ENCODE measurements around the gene ZXDA. TPM values are rescaled to one million over a fixed set of nuclear protein-coding genes. Genes with fewer than 3 reads are reported as not detected.
A peak's percentile ranks its signal among the peaks of the same experiment; 100 is the strongest.

ZXDA gene
- total and polyA plus RNA-seq, 8 donors = 0.55 to 10.0 (median 2.1) TPM

DNA sequence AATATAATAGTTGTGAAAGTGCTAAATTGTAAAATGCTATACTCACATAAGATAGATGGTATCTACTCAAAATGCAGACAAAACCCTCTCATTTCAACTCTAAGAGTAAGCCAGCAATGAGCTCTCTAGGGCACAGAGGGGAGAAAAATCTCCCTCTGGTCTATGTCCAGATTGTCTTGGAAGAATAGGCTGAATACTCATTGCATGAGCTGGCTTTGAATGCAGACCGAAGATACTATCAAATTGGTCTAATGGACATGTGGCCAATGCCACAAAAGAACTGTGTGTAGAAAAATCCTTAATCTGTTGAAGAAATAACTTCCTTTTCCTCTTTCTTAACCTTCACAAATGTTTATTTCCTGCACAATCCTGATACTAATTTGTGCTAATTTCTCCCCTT is 3.5 kb downstream of the ZXDA start:
- Histone ChIP-seq H3K4me3 (no peak overlapping the region), H3K27ac (peak overlapping the region in 3 of 5 donors; percentile 7 to 38 (median 18)), H3K4me1 (peaks cover 7 to 40% (median 16%) of the 10 kb centered on the region in 4 donors), H3K27me3 (no peaks in the 10 kb centered on the region), H3K36me3 (no peaks in the 10 kb centered on the region), H3K9me3 (no peaks in the 10 kb centered on the region)
- no peak for DNase-seq
- WGBS, 5 donors = 27 to 57% (median 42%) methylated on average over 1 of the region's 1 CpG
- no peak for TF ChIP-seq EP300 (IDR thresholded peaks at IDR 0.05)
- no peak for TF ChIP-seq POLR2A (IDR thresholded peaks at IDR 0.05)
- TF ChIP-seq, protein P1, sequence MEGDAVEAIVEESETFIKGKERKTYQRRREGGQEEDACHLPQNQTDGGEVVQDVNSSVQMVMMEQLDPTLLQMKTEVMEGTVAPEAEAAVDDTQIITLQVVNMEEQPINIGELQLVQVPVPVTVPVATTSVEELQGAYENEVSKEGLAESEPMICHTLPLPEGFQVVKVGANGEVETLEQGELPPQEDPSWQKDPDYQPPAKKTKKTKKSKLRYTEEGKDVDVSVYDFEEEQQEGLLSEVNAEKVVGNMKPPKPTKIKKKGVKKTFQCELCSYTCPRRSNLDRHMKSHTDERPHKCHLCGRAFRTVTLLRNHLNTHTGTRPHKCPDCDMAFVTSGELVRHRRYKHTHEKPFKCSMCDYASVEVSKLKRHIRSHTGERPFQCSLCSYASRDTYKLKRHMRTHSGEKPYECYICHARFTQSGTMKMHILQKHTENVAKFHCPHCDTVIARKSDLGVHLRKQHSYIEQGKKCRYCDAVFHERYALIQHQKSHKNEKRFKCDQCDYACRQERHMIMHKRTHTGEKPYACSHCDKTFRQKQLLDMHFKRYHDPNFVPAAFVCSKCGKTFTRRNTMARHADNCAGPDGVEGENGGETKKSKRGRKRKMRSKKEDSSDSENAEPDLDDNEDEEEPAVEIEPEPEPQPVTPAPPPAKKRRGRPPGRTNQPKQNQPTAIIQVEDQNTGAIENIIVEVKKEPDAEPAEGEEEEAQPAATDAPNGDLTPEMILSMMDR (IDR thresholded peaks at IDR 0.05) = no peak
- TF ChIP-seq POLR2AphosphoS5 (IDR thresholded peaks at IDR 0.05) = no peak
- intact Hi-C loops (cut with DNase I; ENCODE audit: low total_unique reads) = no loop called here

DNA sequence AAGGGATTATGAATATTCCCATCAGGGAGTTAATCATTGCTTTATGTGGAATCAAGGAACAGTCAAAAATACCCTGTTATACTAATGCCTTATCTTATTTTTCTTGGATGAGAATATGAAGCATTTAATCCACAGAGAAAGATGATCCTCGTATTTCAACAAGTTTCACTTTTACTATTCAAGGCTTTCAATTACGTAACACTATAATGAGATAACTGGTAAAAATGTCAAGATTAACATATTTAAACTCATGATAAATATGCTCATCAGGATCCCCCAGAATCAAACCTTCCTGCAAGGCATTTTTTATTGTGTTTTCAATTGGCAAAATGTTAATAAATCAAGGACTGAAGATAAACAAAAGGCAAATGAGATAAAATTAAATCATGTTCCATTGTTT is 5.1 kb downstream of the ZXDA start:
- TF ChIP-seq EP300 (IDR thresholded peaks at IDR 0.05) = no peak
- TF ChIP-seq POLR2AphosphoS5 (IDR thresholded peaks at IDR 0.05) = no peak
- no peak for TF ChIP-seq POLR2A (IDR thresholded peaks at IDR 0.05)
- TF ChIP-seq, protein P1 (IDR thresholded peaks at IDR 0.05) = no peak
- WGBS, 5 donors = 12 to 38% (median 21%) methylated on average over 2 of the region's 2 CpGs
- Histone ChIP-seq H3K27me3 (no peaks in the 10 kb centered on the region), H3K36me3 (no peaks in the 10 kb centered on the region), H3K4me3 (no peak overlapping the region), H3K4me1 (peaks cover 7 to 34% (median 13%) of the 10 kb centered on the region in 4 donors), H3K27ac (peak overlapping the region in 2 of 5 donors; percentile 35 to 53), H3K9me3 (no peaks in the 10 kb centered on the region)
- DNase-seq = no peak
- intact Hi-C loops (cut with DNase I; ENCODE audit: low total_unique reads) = no loop called here

DNA sequence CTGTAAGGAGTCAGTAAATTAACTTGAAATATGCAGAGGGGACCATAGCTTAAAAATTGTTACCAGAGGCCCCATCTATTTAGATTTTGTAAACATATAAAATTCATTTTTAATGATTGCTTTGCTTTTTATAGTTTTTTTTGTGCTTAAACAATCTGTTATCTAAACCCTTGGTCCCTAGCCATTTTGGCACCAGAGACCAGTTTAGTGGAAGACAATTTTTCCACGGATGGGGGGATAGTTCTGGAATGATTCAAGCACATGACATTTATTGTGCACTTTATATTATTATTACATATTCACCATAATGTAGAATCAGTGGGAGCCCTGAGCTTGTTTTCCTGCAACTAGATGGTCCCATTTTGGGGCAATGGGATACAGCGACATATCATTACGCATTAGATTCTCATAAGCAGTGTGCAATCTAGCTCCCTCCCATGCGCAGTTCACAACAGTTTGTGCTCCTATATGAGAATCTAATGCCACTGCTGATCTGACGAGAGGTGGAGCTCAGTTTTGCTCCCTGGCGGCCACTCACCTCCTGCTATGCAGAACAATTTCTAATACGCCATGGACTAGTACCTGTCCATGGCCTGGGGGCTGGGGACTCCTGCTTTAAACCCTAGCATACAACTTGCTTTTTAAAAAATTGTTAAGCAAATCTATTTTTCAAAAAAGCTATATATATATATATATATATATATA is 5.9 kb downstream of the ZXDA start:
- H3K4me1 ChIP-seq = peaks cover 5 to 33% (median 13%) of the 10 kb centered on the region in 4 donors
- no peak for DNase-seq
- no peaks in the 10 kb centered on the region for H3K36me3 ChIP-seq
- peak overlapping the region in 1 of 5 donors; percentile 30 for H3K27ac ChIP-seq
- 81 to 91% (median 82%) methylated on average over 5 to 7 of the region's 7 CpGs for WGBS, 5 donors
- H3K27me3 ChIP-seq = no peaks in the 10 kb centered on the region
- H3K9me3 ChIP-seq = no peaks in the 10 kb centered on the region
- TF ChIP-seq, protein P1 (IDR thresholded peaks at IDR 0.05) = no peak
- TF ChIP-seq EP300 (IDR thresholded peaks at IDR 0.05) (no peak), POLR2A (IDR thresholded peaks at IDR 0.05) (no peak), POLR2AphosphoS5 (IDR thresholded peaks at IDR 0.05) (no peak)
- intact Hi-C loops (cut with DNase I; ENCODE audit: low total_unique reads) = no loop called here
- H3K4me3 ChIP-seq = no peak overlapping the region

DNA sequence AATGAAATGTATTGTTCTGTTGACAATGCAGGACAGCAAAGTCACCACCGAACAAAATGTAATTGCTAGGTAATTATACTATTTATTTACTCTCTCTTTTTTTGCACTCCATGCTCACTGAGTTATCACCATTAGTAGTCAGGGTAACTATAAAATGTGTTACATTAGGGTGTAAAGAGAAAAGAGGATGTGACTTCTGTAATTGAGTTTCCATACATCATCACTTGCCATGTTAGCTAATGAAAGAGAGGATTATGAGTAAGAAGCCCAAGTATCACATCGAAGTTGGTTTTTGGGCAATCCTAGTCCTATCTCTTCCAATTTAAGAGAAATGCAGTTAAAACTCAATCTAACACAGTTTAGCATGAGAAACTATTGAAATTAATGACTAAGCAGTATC is 7.6 kb downstream of the ZXDA start:
- no peaks in the 10 kb centered on the region for H3K36me3 ChIP-seq
- peaks cover 0 to 22% (median 11%) of the 10 kb centered on the region in 4 donors for H3K4me1 ChIP-seq
- DNase-seq = no peak
- no peak overlapping the region for H3K4me3 ChIP-seq
- TF ChIP-seq, protein P1 (IDR thresholded peaks at IDR 0.05) = no peak
- no peak for TF ChIP-seq POLR2A (IDR thresholded peaks at IDR 0.05)
- no peak for TF ChIP-seq POLR2AphosphoS5 (IDR thresholded peaks at IDR 0.05)
- TF ChIP-seq EP300 (IDR thresholded peaks at IDR 0.05) = no peak
- H3K9me3 ChIP-seq = no peaks in the 10 kb centered on the region
- intact Hi-C loops (cut with DNase I; ENCODE audit: low total_unique reads) = no loop called here
- H3K27me3 ChIP-seq = no peaks in the 10 kb centered on the region
- WGBS, 5 donors = 73 to 89% (median 78%) methylated on average over 2 of the region's 2 CpGs
- no peak overlapping the region for H3K27ac ChIP-seq

All from stomach (tissue), 9 donors.